Activated effector memory CD4-positive, alpha-beta T cell treated with anti-CD3 and anti-CD28 coated beads, Interleukin-2, amount 50 U/mL, for 16 hours (primary cell): Measurements from ENCODE around the gene METTL17.
A peak's percentile ranks its signal among the peaks of the same experiment; 100 is the strongest.
"Not testable (repeated sequence)": the region's sequence is repeated elsewhere in the genome, so short reads cannot be mapped to it uniquely, and the experiment has no call there.

Experiments used
- DNase-seq: peaks from one replicate; pipeline ENCODE4 v3.0.0-alpha.2; 2020

The METTL17 gene

GRCh38 chr14:20989787-20990600, at the start of gene METTL17:
METTL17 (plus strand) TSS chr14:20989980; CDS start chr14:20990003, 23 bp downstream.
- DNase-seq: peak; percentile 94

- DNase-seq: not testable (repeated sequence)
Measured at GRCh38 chr14:20945146-20945545, 44.6 kb upstream of the METTL17 start.

GRCh38 chr14:20946707-20947106, 43.1 kb upstream of the METTL17 start:
- not testable (repeated sequence) for DNase-seq

- not testable (repeated sequence) for DNase-seq
Measured at GRCh38 chr14:20954736-20955537, 34.8 kb upstream of the METTL17 start, which contains the start of gene RNASE2. RNASE2 (plus strand) TSS chr14:20955487; CDS start chr14:20955772, 285 bp downstream.

- DNase-seq: not testable (repeated sequence)
Measured at GRCh38 chr14:20955538-20955873, 34.3 kb upstream of the METTL17 start.

- no peak for DNase-seq
Measured at GRCh38 chr14:20956376-20956976, 33.3 kb upstream of the METTL17 start.

GRCh38 chr14:20958946-20959345, 30.8 kb upstream of the METTL17 start:
- DNase-seq: not testable (repeated sequence)

GRCh38 chr14:20969336-20969735, 20.4 kb upstream of the METTL17 start:
- no peak for DNase-seq

- no peak for DNase-seq
Measured at GRCh38 chr14:20970647-20970982, 19.2 kb upstream of the METTL17 start.

GRCh38 chr14:20970983-20971704, 18.6 kb upstream of the METTL17 start:
- peak; percentile 92 for DNase-seq

GRCh38 chr14:20971705-20972021, 18.1 kb upstream of the METTL17 start:
- DNase-seq: no peak

- DNase-seq: no peak
Measured at GRCh38 chr14:20973501-20973900, 16.3 kb upstream of the METTL17 start.

GRCh38 chr14:20976291-20976690, 13.5 kb upstream of the METTL17 start:
- DNase-seq: no peak

GRCh38 chr14:20978687-20979086, 11.1 kb upstream of the METTL17 start:
- DNase-seq: no peak

- DNase-seq: no peak
Measured at GRCh38 chr14:20980906-20981305, 8.9 kb upstream of the METTL17 start.

- DNase-seq: no peak
Measured at GRCh38 chr14:20982646-20983369, 7.0 kb upstream of the METTL17 start.

- not testable (repeated sequence) for DNase-seq
Measured at GRCh38 chr14:20985650-20986049, 4.1 kb upstream of the METTL17 start.

GRCh38 chr14:20986811-20987210, 3.0 kb upstream of the METTL17 start:
- DNase-seq: no peak

GRCh38 chr14:20988717-20989470, 886 bp upstream of the METTL17 start:
- no peak for DNase-seq

GRCh38 chr14:20989471-20989786, 351 bp upstream of the METTL17 start:
- no peak for DNase-seq

- DNase-seq: no peak
Measured at GRCh38 chr14:20996521-20996920, 6.7 kb downstream of the METTL17 start.

- DNase-seq: no peak
Measured at GRCh38 chr14:20997115-20997514, 7.3 kb downstream of the METTL17 start.
